HG02610 (cell line): ENCODE data around the gene LIPM.
A peak's percentile ranks its signal among the peaks of the same experiment; 100 is the strongest.

Source experiments
- ATAC-seq: cut with Tn5 transposase; IDR thresholded peaks from one replicate; pipeline ENCODE4 v1.9.1; 2021; ENCODE audit warnings: mild to moderate bottlenecking, moderate library complexity; ENCODE audit not compliant: unreplicated experiment

LIPM gene

GRCh38 chr10:88802523-88803285 is at the start of gene LIPM:
TSS of gene LIPM (plus strand) at chr10:88802730. CDS start at chr10:88802897, 167 bp downstream.
- ATAC-seq, result no peak

- no peak for ATAC-seq
These were observed 48.2 kb upstream of the LIPM start for GRCh38 chr10:88754287-88754686.

- ATAC-seq, result peak; percentile 65
These were observed 46.8 kb upstream of the LIPM start for GRCh38 chr10:88755753-88756152.

GRCh38 chr10:88756660-88757059 is 45.9 kb upstream of the LIPM start:
- no peak for ATAC-seq

GRCh38 chr10:88759366-88760101 is 43.0 kb upstream of the LIPM start, which contains the start of gene LIPN:
TSS of gene LIPN (plus strand) at chr10:88760020. CDS start at chr10:88761406, 1,386 bp downstream.
- no peak for ATAC-seq

- ATAC-seq, result peak; percentile 58
These were observed 39.6 kb upstream of the LIPM start for GRCh38 chr10:88762906-88763305.

GRCh38 chr10:88763441-88763840 is 39.1 kb upstream of the LIPM start:
- ATAC-seq, result no peak

GRCh38 chr10:88764110-88764509 is 38.4 kb upstream of the LIPM start:
- ATAC-seq, result no peak

GRCh38 chr10:88765816-88766215 is 36.7 kb upstream of the LIPM start:
- no peak for ATAC-seq

- no peak for ATAC-seq
These were observed 33.1 kb upstream of the LIPM start for GRCh38 chr10:88769384-88769783.

GRCh38 chr10:88781206-88781605 is 21.3 kb upstream of the LIPM start:
- ATAC-seq, result no peak

GRCh38 chr10:88782222-88782621 is 20.3 kb upstream of the LIPM start:
- peak; percentile 54 for ATAC-seq

- no peak for ATAC-seq
These were observed 18.8 kb upstream of the LIPM start for GRCh38 chr10:88783724-88784123.

- ATAC-seq, result no peak
These were observed 16.3 kb upstream of the LIPM start for GRCh38 chr10:88786032-88786770.

GRCh38 chr10:88787463-88787862 is 15.1 kb upstream of the LIPM start:
- no peak for ATAC-seq

- no peak for ATAC-seq
These were observed 13.6 kb upstream of the LIPM start for GRCh38 chr10:88788924-88789323.

GRCh38 chr10:88791924-88792323 is 10.6 kb upstream of the LIPM start:
- peak; percentile 58 for ATAC-seq

GRCh38 chr10:88792661-88793060 is 9.9 kb upstream of the LIPM start:
- no peak for ATAC-seq

GRCh38 chr10:88793712-88794299 is 8.7 kb upstream of the LIPM start:
- ATAC-seq, result peak; percentile 78

- ATAC-seq, result no peak
These were observed 7.8 kb upstream of the LIPM start for GRCh38 chr10:88794731-88795130.
